ENCODE data around the gene ECI2.

DNA sequence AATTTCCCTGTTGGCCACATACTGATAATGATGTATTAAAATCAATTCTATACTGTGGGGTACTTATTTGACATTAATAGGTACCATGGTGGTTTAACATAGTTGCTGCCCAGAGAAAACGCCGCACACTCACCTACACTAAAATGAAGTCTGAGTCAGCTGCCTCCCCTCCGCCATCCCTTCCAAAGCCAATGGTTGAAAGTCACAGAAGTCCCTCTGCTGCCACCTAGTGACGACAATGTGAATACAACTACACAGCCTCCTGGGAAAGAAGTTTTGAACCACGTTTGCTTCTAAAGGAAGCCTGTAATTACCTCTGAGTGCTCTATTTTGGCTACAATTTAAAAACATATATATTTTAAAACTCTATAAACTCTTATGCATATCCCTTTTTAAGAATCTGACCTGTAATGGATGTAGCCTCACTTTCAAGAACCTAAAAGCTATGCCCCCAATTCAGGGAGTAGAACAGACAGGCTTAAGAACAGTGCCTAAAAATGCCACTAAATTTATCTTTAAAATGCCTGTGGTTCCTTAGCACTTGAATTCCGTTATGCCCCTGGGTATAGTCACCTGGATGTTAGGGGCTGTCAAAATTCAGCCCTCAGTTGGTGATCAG, 20.6 kb upstream of the ECI2 start:
- TF ChIP-seq ZNF549 (CRISPR knock-in tag; IDR thresholded peaks at IDR 0.05) (no peak), CSRNP1 (CRISPR knock-in tag; IDR thresholded peaks at IDR 0.05) (no peak), CTCF (CRISPR knock-in tag; IDR thresholded peaks at IDR 0.05) (peak; percentile 93), POLR2AphosphoS5 (IDR thresholded peaks at IDR 0.05; ENCODE audit: low read depth, low read length) (no peak), MAFK (conservative IDR thresholded peaks at IDR 0.05 in 1 of 2, IDR thresholded peaks at IDR 0.05 in 1 of 2; ENCODE audit: low read length in 2 of 2) (peak; percentile 6 to 36; a peak in 2 of 4 replicates), GTF2F1 (IDR thresholded peaks at IDR 0.05; ENCODE audit: low read length) (no peak), ZFX (CRISPR knock-in tag; IDR thresholded peaks at IDR 0.05; ENCODE audit: low read depth) (0 out of 2 replicates have a peak, but pooled peaks have one; percentile 13), TEAD2 (CRISPR knock-in tag; IDR thresholded peaks at IDR 0.05) (no peak), SIN3A (IDR thresholded peaks at IDR 0.05; ENCODE audit: borderline replicate concordance, low read depth, low read length) (no peak), PHF8 (CRISPR knock-in tag; IDR thresholded peaks at IDR 0.05) (no peak), POLR2AphosphoS2 (IDR thresholded peaks at IDR 0.05; ENCODE audit: low read depth, low read length) (no peak)
- TF ChIP-seq, protein P1, sequence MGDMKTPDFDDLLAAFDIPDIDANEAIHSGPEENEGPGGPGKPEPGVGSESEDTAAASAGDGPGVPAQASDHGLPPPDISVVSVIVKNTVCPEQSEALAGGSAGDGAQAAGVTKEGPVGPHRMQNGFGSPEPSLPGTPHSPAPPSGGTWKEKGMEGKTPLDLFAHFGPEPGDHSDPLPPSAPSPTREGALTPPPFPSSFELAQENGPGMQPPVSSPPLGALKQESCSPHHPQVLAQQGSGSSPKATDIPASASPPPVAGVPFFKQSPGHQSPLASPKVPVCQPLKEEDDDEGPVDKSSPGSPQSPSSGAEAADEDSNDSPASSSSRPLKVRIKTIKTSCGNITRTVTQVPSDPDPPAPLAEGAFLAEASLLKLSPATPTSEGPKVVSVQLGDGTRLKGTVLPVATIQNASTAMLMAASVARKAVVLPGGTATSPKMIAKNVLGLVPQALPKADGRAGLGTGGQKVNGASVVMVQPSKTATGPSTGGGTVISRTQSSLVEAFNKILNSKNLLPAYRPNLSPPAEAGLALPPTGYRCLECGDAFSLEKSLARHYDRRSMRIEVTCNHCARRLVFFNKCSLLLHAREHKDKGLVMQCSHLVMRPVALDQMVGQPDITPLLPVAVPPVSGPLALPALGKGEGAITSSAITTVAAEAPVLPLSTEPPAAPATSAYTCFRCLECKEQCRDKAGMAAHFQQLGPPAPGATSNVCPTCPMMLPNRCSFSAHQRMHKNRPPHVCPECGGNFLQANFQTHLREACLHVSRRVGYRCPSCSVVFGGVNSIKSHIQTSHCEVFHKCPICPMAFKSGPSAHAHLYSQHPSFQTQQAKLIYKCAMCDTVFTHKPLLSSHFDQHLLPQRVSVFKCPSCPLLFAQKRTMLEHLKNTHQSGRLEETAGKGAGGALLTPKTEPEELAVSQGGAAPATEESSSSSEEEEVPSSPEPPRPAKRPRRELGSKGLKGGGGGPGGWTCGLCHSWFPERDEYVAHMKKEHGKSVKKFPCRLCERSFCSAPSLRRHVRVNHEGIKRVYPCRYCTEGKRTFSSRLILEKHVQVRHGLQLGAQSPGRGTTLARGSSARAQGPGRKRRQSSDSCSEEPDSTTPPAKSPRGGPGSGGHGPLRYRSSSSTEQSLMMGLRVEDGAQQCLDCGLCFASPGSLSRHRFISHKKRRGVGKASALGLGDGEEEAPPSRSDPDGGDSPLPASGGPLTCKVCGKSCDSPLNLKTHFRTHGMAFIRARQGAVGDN (CRISPR knock-in tag; IDR thresholded peaks at IDR 0.05), result no peak
- TF ChIP-seq, protein P2, sequence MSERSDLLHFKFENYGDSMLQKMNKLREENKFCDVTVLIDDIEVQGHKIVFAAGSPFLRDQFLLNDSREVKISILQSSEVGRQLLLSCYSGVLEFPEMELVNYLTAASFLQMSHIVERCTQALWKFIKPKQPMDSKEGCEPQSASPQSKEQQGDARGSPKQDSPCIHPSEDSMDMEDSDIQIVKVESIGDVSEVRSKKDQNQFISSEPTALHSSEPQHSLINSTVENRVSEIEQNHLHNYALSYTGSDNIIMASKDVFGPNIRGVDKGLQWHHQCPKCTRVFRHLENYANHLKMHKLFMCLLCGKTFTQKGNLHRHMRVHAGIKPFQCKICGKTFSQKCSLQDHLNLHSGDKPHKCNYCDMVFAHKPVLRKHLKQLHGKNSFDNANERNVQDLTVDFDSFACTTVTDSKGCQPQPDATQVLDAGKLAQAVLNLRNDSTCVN (CRISPR knock-in tag; IDR thresholded peaks at IDR 0.05; ENCODE audit: borderline replicate concordance), result no peak

Measured in HepG2 (cell line).